HepG2 (cell line): ENCODE results near the gene MIGA2. TPM values are rescaled to one million over a fixed set of nuclear protein-coding genes. Genes with fewer than 3 reads are reported as not detected.

ENCODE experiments used
- AFF4 ChIP-seq: sonication (generic); formaldehyde crosslinking; IDR thresholded peaks from 2 replicates; pipeline ENCODE4 v1.4.0; 2020; ENCODE audit warnings: missing genetic modification reagents
- FOXP1 ChIP-seq, 2 experiments: fragments of 450-650 bp in 1 of 2; IDR thresholded peaks; 2 replicates each; pipeline ENCODE4 v1.6.1; 2017 to 2018; ENCODE audit warnings: antibody characterized with exemption in 1 of 2
- HNRNPH1 ChIP-seq: fragments of 200-400 bp; formaldehyde crosslinking; optimal IDR thresholded peaks from 2 replicates; pipeline ENCODE3; 2017; ENCODE audit warnings: mild to moderate bottlenecking, low read depth, low read length
- HNRNPUL1 ChIP-seq: fragments of 200-400 bp; formaldehyde crosslinking; IDR thresholded peaks from 2 replicates; pipeline ENCODE4 v1.6.1; 2017; ENCODE audit warnings: low read depth, mild to moderate bottlenecking, low read length, moderate library complexity
- HOXA3 ChIP-seq: sonication (generic); formaldehyde crosslinking; IDR thresholded peaks from 2 replicates; pipeline ENCODE4 v1.5.0; 2020; ENCODE audit warnings: missing genetic modification reagents
- MAX ChIP-seq: IDR thresholded peaks from 2 replicates; pipeline ENCODE4 v1.6.1; 2012; ENCODE audit warnings: inconsistent platforms
- MIER3 ChIP-seq: IDR thresholded peaks from 2 replicates; pipeline ENCODE4 v1.6.1; 2016; ENCODE audit warnings: missing compliant biosample characterization, borderline replicate concordance
- NFYB ChIP-seq: sonication (generic); formaldehyde crosslinking; IDR thresholded peaks from 2 replicates; pipeline ENCODE4 v1.4.0; 2020; ENCODE audit warnings: missing genetic modification reagents
- PHF5A ChIP-seq: IDR thresholded peaks from one replicate; pipeline ENCODE4 v1.6.1; 2018; ENCODE audit warnings: low read depth, missing genetic modification reagents; ENCODE audit not compliant: unreplicated experiment
- SNAI1 ChIP-seq: sonication (generic); formaldehyde crosslinking; IDR thresholded peaks from 2 replicates; pipeline ENCODE4 v1.5.0; 2020; ENCODE audit warnings: mild to moderate bottlenecking, missing genetic modification reagents, borderline replicate concordance
- U2AF1 ChIP-seq: fragments of 200-400 bp; formaldehyde crosslinking; optimal IDR thresholded peaks from 2 replicates; pipeline ENCODE3; 2017; ENCODE audit warnings: mild to moderate bottlenecking, low read depth, low read length
- ZC3H4 ChIP-seq: sonication (generic); formaldehyde crosslinking; IDR thresholded peaks from 2 replicates; pipeline ENCODE4 v1.4.0; 2020; ENCODE audit warnings: missing genetic modification reagents, borderline replicate concordance
- ZNF431 ChIP-seq: sonication (generic); formaldehyde crosslinking; IDR thresholded peaks from 2 replicates; pipeline ENCODE4 v1.9.0; 2022; ENCODE audit warnings: missing genetic modification reagents, low read depth, mild to moderate bottlenecking, borderline replicate concordance
- polyA plus RNA-seq, 8 experiments: library from polyadenylated mRNA; depleted of rRNA in 3 of 8; stranded (reverse) in 7 of 8; unstranded in 1 of 8; fragments of >200 nt; fragmentation: Illumina TruSeq in 4 of 8; extraction: Trizol in 4 of 8; gene quantifications; 2 replicates each; pipeline versions ENCODE4 v1.2.1 to v1.2.3, GENCODE V29; 2011 to 2016; ENCODE audit warnings: low read depth in 4 of 8, missing spikeins in 1 of 8, mixed read lengths in 1 of 8; ENCODE audit not compliant: insufficient read depth in 1 of 8
- total RNA-seq, 5 experiments: library from RNA; depleted of rRNA; stranded (reverse); fragments of >200 nt; fragmentation: Illumina TruSeq; extraction: Trizol; gene quantifications; 2 replicates each; pipeline ENCODE4 v1.2.3, GENCODE V29; 2016; ENCODE audit warnings: low read depth in 1 of 5
- TF ChIP-seq, protein P1 (sequence below): IDR thresholded peaks from 2 replicates; pipeline ENCODE4 v1.6.1; 2016; ENCODE audit warnings: mild to moderate bottlenecking, missing biosample characterization, missing genetic modification reagents

The MIGA2 gene
- total and polyA plus RNA-seq, 2 of the 13 experiments (the other 11 are each of a cell fraction or from before 2014, with no cell fraction given), result 10.8 to 17.1 TPM

DNA sequence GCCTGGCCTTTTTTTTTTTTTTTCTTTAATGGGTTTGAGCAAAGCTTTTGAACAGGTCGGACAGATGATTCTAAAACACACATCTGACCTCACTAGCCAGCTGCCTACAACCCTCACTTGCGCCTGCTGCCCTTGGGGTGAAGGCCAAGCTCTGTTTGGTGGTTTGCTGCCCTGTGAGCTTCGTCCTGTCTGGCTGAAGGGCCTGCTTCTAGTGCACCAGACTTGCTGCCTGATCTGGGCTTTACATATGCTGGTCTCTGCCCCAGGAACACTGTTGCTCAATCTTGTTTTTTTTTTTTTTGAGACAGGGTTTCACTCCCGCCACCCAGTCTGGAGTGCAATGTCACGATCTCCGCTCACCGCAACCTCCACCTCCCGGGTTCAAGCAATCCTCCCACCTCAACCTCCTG lies 28.1 kb downstream of the MIGA2 start (continued):
- peak; percentile 36; the same call in 1 of the 2 replicates for TF ChIP-seq MIER3 (CRISPR knock-in tag)
- TF ChIP-seq U2AF1, result no peak
- TF ChIP-seq NFYB (CRISPR knock-in tag), result no peak
- no peak for TF ChIP-seq HNRNPH1
- TF ChIP-seq HNRNPUL1, result no peak
- TF ChIP-seq MAX, result peak; percentile 72
- TF ChIP-seq, protein P1, sequence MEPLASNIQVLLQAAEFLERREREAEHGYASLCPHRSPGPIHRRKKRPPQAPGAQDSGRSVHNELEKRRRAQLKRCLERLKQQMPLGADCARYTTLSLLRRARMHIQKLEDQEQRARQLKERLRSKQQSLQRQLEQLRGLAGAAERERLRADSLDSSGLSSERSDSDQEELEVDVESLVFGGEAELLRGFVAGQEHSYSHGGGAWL, result no peak
- TF ChIP-seq ZC3H4 (CRISPR knock-in tag), result no peak
- no peak for TF ChIP-seq SNAI1 (CRISPR knock-in tag)
- no peak for TF ChIP-seq AFF4
- TF ChIP-seq HOXA3 (CRISPR knock-in tag), result peak; percentile 80; the same call in 1 of the 2 replicates
- TF ChIP-seq FOXP1 (IDR thresholded peaks at IDR 0.05), result no peak
- peak; percentile 47 for TF ChIP-seq FOXP1 (CRISPR knock-in tag; IDR thresholded peaks at IDR 0.05)
- no peak for TF ChIP-seq PHF5A (CRISPR knock-in tag)
- TF ChIP-seq ZNF431 (CRISPR knock-in tag), result no peak
- TF ChIP-seq, all 625 proteins: peak for 214
